Measurements from ENCODE around the gene ZHX3. TPM values are rescaled to one million over a fixed set of nuclear protein-coding genes. Genes with fewer than 3 reads are reported as not detected.

Gene ZHX3
- total RNA-seq, 1 donor from 2014 or later = 39.7 TPM

GRCh38 chr20:41355598-41356203, 38.2 kb upstream of the ZHX3 start:
- DNase-seq (ENCODE audit: low spot score) = no peak
- no peak for ATAC-seq
- intact Hi-C loops (cut with DNase I) = no loop called here

- intact Hi-C loops (cut with DNase I) = no loop called here
- DNase-seq (ENCODE audit: low spot score) = no peak
- no peak for ATAC-seq
Measured at GRCh38 chr20:41355192-41355591, 37.7 kb upstream of the ZHX3 start.

- no peak for ATAC-seq
- intact Hi-C loops (cut with DNase I) = no loop called here
- DNase-seq (ENCODE audit: low spot score) = no peak
Measured at GRCh38 chr20:41353530-41353929, 36.0 kb upstream of the ZHX3 start.

DNA sequence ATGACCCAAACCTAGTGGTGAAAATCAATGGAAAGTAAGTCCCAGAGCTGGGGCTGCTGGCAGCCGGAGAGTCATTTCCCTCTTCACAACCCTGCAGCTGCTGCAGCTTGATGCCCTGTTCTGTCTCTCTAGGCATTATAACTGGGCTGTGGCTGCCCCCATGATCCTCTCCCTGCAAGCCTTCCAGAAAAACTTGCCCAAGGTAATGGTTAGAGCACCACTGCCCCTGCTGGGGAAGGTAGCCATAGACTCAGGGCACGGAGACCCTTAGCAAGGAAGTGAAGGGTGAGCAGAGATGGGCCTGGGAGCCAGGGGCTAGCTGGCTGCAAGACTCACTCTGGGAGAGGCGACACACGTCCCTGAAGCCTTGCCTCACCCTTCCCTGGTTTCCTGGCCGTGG, 35.1 kb upstream of the ZHX3 start:
- no peak for DNase-seq (ENCODE audit: low spot score)
- intact Hi-C loops (cut with DNase I) = no loop called here
- no peak for ATAC-seq

DNA sequence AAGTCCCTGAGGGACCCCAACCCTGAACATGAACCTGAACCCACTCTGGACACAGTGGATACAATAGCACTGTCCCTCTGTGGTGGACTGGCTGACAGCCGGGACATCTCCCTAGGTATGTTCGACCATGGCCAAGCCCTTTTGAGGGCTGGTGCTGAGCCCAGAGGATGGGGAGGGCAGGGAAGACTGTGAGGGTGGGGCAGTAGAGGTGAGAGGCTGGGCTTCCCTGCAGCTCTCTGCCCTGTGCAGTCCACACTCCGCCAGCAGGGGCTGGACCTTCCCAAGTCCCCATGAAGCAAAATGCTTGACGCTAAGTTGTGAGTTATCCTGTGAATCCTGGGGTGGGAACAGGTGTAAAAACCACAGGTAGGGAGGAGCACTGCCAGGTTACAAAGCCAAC, 34.6 kb upstream of the ZHX3 start:
- no peak for ATAC-seq
- intact Hi-C loops (cut with DNase I) = no loop called here
- no peak for DNase-seq (ENCODE audit: low spot score)

GRCh38 chr20:41350408-41350962, 33.0 kb upstream of the ZHX3 start:
- ATAC-seq = no peak
- no peak for DNase-seq (ENCODE audit: low spot score)
- intact Hi-C loops (cut with DNase I) = no loop called here

GRCh38 chr20:41349943-41350342, 32.4 kb upstream of the ZHX3 start:
- ATAC-seq = no peak
- intact Hi-C loops (cut with DNase I) = loop anchor here (10.0 kb wide), 1 partner anchor 65 kb away; no protein-coding TSS in a partner anchor
- DNase-seq (ENCODE audit: low spot score) = no peak

DNA sequence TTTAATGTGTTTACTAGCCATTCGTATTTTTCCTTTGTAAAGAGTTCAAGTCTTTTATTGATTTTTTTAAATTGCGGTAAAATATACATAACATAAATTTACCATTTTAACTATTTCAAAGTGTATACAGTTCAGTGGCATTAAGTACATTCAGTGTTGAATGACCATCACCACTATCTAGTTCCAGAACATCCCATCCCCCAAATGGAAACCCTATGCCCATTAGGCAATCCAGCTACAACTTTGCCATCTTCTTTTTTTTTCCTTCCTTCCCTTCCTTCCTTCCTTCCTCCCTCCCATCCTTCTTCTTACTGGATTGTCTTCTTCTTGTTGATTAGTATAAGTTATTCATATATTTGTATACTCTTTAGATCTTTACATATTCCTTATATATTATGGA, 31.7 kb upstream of the ZHX3 start:
- no peak for ATAC-seq
- no peak for DNase-seq (ENCODE audit: low spot score)
- intact Hi-C loops (cut with DNase I) = loop anchor here (10.0 kb wide), 1 partner anchor 66 kb away; no protein-coding TSS in a partner anchor

DNA sequence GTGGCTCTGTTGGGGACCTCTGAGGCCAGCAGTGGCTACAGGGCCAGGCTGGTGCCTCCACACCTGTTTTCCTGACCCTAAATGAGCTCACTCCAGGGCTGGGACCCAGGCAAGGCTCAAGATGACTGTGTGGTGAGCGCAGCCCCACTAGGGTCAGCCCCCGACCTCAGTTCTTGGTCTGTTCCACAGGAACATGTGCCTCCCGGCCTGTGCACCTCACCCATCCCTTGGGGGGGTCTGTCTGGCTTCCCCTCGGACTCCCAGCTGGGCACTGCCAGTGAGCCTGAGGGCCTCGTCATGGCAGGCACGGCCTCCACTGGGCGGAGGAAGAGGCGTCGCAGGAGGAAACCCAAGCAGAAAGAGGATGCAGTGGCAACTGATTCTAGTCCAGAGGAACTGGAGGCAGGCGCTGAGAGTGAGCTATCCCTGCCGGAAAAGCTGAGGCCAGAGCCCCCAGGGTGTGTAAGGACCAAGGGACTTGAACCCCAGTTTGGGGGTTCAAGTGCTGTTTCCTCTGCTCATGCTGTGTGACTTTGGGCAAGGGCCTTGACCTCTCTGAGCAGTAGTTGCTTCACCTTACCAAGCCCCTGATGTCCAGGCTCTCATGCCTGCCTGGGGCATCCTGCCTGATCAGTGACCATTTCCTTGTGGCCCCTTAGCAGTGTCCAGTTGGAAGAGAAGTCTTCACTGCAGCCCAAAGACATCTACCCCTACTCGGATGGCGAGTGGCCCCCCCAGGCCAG, 31.1 kb upstream of the ZHX3 start:
- ATAC-seq (no peak), DNase-seq (ENCODE audit: low spot score) (no peak)
- intact Hi-C loops (cut with DNase I) = loop anchor here (10.0 kb wide), 1 partner anchor 66 kb away; no protein-coding TSS in a partner anchor

- DNase-seq (ENCODE audit: low spot score) (no peak), ATAC-seq (no peak)
- intact Hi-C loops (cut with DNase I) = loop anchor here (10.0 kb wide), 1 partner anchor 67 kb away; no protein-coding TSS in a partner anchor
Measured at GRCh38 chr20:41347523-41348429, 30.2 kb upstream of the ZHX3 start.

GRCh38 chr20:41345729-41346067, 28.2 kb upstream of the ZHX3 start:
- intact Hi-C loops (cut with DNase I) = loop anchor here (10.0 kb wide), 1 partner anchor 69 kb away; no protein-coding TSS in a partner anchor
- ATAC-seq (no peak), DNase-seq (ENCODE audit: low spot score) (no peak)

DNA sequence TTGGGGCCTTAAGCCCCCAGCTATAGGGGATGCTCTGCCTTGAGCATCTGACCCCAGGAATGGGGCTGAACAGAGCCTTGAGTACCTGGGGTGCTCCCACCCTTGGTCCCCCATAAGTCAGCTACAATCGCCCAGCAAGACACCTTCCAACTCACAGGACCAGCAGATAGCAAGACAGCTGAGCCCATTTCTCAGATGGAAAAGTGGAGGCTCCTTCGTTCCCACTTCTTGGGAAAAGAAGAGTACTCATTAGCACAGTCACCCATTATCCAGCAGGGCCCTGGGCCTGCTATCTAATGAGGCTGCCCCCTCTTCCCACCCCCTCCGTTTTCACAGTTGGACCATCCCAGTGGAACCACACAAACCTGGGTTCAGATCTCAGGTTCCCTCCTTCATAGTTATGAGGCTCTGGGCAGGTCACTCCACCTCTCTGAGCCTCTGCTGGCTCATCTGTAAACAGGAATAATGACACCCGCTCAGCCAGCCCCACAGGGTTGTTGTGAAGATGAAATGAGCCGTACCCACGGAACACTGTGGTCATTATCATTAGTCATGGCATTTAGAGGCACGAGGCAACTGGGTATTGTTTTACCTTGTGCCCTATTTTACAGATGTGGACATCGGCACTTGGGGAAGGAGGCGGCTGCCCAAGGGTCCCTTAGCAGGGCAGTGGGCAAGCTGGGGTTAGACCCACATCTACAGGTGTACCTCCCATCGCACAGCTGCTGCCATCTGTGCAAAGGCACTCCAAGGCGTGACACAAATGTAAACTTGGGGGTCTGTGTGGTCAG, 27.6 kb upstream of the ZHX3 start:
- ATAC-seq (no peak), DNase-seq (ENCODE audit: low spot score) (no peak)
- intact Hi-C loops (cut with DNase I) = loop anchor here (10.0 kb wide), 1 partner anchor 70 kb away; no protein-coding TSS in a partner anchor

DNA sequence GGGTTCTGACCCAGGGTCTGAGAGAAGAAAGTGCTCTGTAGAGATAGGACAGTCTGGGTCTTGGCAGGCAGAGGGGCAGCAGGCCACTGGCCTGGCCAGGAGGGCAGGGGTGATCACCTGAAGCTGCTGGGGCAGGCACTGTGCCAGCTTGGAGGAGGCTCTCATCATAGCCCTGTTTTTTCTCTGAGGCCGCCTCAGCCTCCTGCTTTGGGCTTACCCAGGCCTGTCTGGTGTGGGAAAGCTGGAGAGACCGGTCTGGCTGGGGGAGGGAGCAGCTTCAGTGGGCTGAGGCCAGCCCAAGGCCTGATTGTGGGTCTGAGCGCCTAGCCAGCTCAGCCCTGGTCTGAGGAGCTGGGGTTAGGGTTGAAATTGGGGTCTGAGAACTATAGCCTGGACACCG, 26.9 kb upstream of the ZHX3 start:
- intact Hi-C loops (cut with DNase I) = loop anchor here (10.0 kb wide), 1 partner anchor 70 kb away; no protein-coding TSS in a partner anchor
- no peak for ATAC-seq
- no peak for DNase-seq (ENCODE audit: low spot score)

DNA sequence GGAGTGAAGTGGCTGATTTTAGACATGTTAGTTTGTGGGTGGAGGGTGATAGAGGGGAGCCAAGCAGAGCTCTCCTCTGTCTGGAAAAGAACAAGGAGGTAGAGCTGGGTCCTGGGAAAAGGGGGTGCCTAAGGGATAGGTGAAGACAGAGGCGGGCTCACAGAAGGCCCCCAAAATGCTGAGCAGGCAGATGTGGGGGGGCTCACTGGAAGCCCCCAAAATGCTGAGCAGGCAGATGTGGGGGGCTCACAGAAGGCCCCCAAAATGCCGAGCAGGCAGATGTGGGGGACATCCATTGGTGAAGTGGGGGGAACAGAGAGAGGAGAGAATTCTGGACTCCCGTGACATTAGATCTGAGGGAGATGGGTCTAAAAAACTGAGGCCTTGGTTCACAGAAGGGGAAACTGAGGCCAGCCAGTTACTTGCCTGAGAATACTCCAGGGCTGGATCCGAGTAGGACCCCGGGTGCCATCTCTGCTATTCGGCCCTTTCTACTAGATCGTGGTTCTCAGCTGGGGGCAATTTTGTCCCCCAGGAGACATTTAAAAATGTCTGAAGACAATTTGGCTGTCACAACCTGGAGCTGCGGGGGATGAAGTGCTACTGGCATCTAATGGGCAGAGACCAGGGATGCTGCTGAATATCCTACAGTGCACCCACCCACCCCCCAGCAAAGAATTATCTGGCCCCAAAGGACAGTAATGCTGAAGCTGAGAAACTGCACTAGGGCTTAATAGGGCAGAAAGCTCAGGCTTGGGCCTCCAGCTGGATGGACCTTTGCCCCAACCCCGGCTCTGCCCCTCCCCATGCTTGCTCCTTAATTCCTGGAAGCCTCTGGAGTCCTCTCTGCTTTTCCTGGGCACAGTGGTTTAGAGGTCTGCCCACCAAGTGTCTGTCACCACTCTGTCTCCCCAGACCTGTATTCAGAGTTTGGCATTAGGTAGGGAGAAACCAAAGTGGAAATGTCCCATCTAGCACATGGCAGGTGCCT, 25.2 kb upstream of the ZHX3 start:
- intact Hi-C loops (cut with DNase I) = loop anchor here (10.0 kb wide), 1 partner anchor 72 kb away; no protein-coding TSS in a partner anchor
- ATAC-seq = no peak
- DNase-seq (ENCODE audit: low spot score) = no peak

- intact Hi-C loops (cut with DNase I) = loop anchor here (2.0 to 10.0 kb wide), 2 partner anchors 74 to 168 kb away; no protein-coding TSS in a partner anchor
- DNase-seq (ENCODE audit: low spot score) = peak; percentile 93
- peak; percentile 97 for ATAC-seq
Measured at GRCh38 chr20:41340327-41341055, 23.0 kb upstream of the ZHX3 start, which contains the start of gene LPIN3. LPIN3 (plus strand) TSS chr20:41340821; CDS start chr20:41345804, 4,983 bp downstream.

DNA sequence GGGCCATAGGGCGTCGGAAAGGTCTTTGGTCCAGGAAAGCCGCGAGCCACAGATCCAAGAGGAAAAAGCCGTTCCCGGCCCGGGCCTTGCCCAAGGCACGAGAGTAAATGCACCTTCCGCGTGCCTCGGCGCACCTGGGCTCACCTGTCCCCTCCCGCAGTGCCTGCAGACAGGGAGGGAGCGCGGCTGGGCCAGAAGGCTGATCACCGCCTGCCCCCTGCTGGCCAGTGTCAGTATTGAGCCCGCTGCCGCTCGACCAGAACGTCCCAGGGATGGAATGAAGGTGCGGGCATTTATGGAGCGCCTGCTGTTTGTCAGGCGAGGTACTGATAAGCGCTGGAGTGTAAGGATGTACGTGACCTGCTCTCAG, 22.4 kb upstream of the ZHX3 start:
- DNase-seq (ENCODE audit: low spot score) (peak; percentile 93), ATAC-seq (peak; percentile 83)
- intact Hi-C loops (cut with DNase I) = loop anchor here (2.0 to 10.0 kb wide), 3 partner anchors 75 to 167 kb away; no protein-coding TSS in a partner anchor
